ENCODE results near the gene DPYSL4.

The DPYSL4 gene

DNA sequence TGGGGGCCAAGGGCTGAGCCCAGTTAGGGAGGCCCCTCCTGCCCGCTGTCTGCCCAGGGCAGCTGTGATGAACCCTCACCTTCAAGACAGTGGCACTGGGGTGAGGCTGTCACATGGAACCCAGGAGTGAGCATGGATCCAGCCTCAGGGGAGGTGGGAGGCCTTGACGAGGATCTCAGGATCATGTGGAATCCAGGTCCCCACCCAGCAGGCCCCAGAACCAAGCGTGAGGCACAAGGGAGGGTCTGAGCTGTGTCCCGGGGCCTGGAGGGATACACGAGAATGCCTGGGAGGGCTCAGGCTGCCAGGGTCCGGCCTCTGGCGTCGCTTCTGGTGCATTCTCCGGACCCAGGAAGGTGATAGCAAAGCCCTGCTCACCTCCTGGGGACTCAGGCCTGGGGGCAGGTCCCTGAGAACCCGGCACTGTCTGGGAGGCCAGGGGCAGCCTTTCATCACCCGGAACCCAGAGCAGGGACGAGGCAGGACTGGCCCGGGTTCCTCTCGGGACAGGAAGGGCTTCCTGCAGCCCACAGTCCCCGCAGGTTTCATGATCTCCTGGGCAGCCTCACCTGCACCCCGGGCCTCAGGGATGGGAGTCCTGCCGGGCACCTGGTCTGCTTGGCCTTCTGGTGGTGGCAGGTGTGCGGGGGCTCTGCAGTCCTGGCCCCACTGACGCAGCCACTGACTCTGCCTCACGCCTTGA lies 17.5 kb downstream of the DPYSL4 start:
- FAIRE-seq = no peak
- TF ChIP-seq POU2F2 (IDR thresholded peaks at IDR 0.05; ENCODE audit: low read depth, low read length) = no peak
- no peak for TF ChIP-seq SPI1 (IDR thresholded peaks at IDR 0.05; ENCODE audit: low read depth, low read length)
- no peak for TF ChIP-seq TAF1 (IDR thresholded peaks at IDR 0.05; ENCODE audit: low read depth, low read length)
- no peak for TF ChIP-seq PAX5 (IDR thresholded peaks at IDR 0.05; ENCODE audit: insufficient read depth, low read length, severe bottlenecking)
- TF ChIP-seq POLR2AphosphoS5 (IDR thresholded peaks at IDR 0.05; ENCODE audit: low read depth, low read length) = no peak
- TF ChIP-seq POLR2A (IDR thresholded peaks at IDR 0.05; ENCODE audit: low read depth, low read length) = no peak
- DNase-seq (ENCODE audit: insufficient read length, low spot score) = no peak

DNA sequence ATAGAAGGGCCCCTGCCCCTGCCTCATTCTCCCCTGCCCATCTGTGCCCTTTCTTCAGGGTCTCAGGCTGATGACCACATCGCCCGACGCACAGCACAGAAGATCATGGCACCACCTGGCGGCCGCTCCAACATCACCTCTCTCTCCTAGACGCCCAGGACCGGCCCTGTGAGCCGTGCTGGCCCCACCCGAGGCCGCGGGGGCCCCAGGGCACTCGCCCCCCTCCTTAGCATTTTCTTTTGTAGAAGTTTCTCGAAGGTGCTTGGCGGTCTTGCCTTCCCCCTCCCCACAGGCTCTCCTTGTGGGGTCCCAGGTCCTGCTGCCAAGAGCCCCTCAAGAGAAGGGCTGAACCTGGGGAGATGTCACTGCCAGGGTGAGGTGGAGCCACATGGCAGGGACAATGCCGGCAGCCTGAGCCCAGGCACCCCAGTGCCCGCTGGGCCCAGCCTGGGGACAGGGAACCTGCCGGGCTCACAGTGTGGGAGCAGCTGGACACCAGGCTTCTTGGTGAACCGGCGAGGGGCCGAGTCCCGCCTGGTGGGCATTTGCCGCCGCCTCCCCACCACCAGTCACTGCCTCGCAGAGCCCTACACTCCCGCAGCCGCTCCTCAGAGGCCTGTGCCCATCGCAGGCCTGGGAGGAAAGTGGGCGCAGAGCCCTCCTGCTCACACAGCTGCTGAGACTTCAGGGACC lies 18.2 kb downstream of the DPYSL4 start:
- FAIRE-seq (no peak), DNase-seq (ENCODE audit: insufficient read length, low spot score) (no peak)
- TF ChIP-seq POU2F2 (IDR thresholded peaks at IDR 0.05; ENCODE audit: low read depth, low read length) (no peak), POLR2A (IDR thresholded peaks at IDR 0.05; ENCODE audit: low read depth, low read length) (no peak), TAF1 (IDR thresholded peaks at IDR 0.05; ENCODE audit: low read depth, low read length) (no peak), SPI1 (IDR thresholded peaks at IDR 0.05; ENCODE audit: low read depth, low read length) (no peak), PAX5 (IDR thresholded peaks at IDR 0.05; ENCODE audit: insufficient read depth, low read length, severe bottlenecking) (no peak), POLR2AphosphoS5 (IDR thresholded peaks at IDR 0.05; ENCODE audit: low read depth, low read length) (no peak)

DNA sequence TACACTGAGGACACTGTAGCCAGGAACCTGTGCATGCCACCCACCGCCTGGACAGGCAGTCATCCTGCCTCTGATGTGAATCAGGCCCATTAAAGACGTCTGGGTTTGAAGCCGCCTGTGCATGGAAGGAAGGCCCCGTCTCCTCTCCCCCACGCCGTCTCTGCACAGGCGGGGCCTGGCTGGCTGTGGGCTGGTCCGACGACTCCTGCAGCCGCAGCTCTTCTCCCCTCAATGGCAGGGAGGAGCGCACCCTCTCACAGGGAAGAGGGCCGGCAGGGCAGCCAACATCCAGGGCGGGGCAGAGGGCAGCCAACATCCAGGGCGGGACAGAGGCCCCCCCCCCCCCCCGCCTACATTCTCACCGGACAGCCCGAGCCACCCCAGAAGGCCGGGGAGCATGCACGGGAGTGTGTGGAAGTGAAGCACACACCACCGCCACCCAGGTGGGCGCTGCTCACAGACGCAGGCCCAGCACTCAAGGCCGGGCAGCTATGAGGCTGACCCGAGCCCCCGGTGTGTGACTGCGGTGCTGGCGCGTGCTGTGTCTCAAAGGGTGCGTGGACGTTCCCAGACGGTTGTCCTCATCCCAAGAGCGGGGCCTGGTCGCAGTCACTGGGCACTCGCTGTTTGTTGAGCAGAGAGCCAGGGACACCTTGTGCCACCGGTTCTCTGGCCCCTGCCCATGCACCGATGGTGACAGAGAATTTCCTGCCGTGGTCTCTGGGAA lies 19.1 kb downstream of the DPYSL4 start:
- no peak for DNase-seq (ENCODE audit: insufficient read length, low spot score)
- no peak for FAIRE-seq
- TF ChIP-seq POLR2AphosphoS5 (IDR thresholded peaks at IDR 0.05; ENCODE audit: low read depth, low read length) (no peak), PAX5 (IDR thresholded peaks at IDR 0.05; ENCODE audit: insufficient read depth, low read length, severe bottlenecking) (no peak), SPI1 (IDR thresholded peaks at IDR 0.05; ENCODE audit: low read depth, low read length) (no peak)

DNA sequence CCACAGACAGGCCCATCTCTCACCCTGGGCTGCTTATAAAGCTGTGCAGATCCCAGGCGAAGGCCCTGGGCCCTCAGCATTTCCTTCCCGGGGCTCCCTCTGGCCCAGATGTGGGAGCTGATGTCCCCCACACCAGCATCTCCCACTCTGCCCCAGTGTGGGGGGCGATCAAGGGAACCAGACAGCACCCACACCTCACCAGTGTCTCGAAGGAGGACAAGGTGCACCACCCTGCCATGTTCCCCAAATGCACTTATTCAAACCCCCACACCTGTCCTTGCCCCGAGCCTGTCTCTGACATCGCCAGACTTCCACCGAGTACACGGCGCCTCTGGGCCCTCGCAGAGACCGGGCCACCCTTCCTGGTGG lies 19.6 kb downstream of the DPYSL4 start:
- DNase-seq (ENCODE audit: insufficient read length, low spot score) = no peak
- no peak for FAIRE-seq
- TF ChIP-seq POU2F2 (IDR thresholded peaks at IDR 0.05; ENCODE audit: low read depth, low read length) = no peak
- TF ChIP-seq POLR2A (IDR thresholded peaks at IDR 0.05; ENCODE audit: low read depth, low read length) = no peak
- no peak for TF ChIP-seq POLR2AphosphoS5 (IDR thresholded peaks at IDR 0.05; ENCODE audit: low read depth, low read length)
- TF ChIP-seq TAF1 (IDR thresholded peaks at IDR 0.05; ENCODE audit: low read depth, low read length) = no peak
- TF ChIP-seq SPI1 (IDR thresholded peaks at IDR 0.05; ENCODE audit: low read depth, low read length) = no peak

DNA sequence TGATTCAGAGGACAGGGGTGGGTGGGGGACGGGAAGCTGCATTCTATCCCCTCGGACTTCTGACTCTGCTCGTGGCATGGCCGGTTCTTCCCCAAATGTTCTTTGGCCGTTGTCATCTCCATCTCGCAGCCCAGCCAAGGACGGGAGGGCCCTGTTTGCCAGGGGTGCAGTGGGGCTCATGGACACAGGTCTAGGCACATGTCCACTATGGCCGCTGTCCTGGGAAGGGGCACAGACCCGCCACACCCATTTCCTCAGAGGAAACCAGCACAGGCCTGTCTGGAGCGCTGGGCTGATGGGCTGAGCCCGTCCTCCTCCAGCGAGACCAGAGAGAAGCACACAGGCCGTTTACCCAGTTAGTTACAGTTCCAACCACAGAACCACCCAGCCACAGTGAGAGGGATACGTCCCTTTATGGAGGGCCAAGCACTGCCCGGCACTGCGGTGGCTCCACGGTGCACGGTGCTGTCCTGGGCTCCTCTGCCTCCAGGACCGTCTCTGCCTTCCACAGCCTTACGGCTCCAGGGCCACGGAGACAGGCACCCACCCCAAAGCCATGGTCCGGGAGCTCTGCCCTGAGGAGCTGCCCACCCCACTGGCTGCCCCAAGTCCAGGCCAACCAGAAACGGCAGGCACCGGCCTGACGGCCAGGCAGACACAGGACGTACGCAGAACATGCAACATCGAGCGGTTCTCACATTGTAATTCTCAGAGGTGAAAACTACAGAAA lies 20.2 kb downstream of the DPYSL4 start:
- FAIRE-seq (no peak), DNase-seq (ENCODE audit: insufficient read length, low spot score) (no peak)
- no peak for TF ChIP-seq SPI1 (IDR thresholded peaks at IDR 0.05; ENCODE audit: low read depth, low read length)
- TF ChIP-seq POLR2AphosphoS5 (IDR thresholded peaks at IDR 0.05; ENCODE audit: low read depth, low read length) = no peak
- no peak for TF ChIP-seq TAF1 (IDR thresholded peaks at IDR 0.05; ENCODE audit: low read depth, low read length)
- TF ChIP-seq PAX5 (IDR thresholded peaks at IDR 0.05; ENCODE audit: insufficient read depth, low read length, severe bottlenecking) = no peak
- TF ChIP-seq POLR2A (IDR thresholded peaks at IDR 0.05; ENCODE audit: low read depth, low read length) = no peak
- TF ChIP-seq POU2F2 (IDR thresholded peaks at IDR 0.05; ENCODE audit: low read depth, low read length) = no peak

DNA sequence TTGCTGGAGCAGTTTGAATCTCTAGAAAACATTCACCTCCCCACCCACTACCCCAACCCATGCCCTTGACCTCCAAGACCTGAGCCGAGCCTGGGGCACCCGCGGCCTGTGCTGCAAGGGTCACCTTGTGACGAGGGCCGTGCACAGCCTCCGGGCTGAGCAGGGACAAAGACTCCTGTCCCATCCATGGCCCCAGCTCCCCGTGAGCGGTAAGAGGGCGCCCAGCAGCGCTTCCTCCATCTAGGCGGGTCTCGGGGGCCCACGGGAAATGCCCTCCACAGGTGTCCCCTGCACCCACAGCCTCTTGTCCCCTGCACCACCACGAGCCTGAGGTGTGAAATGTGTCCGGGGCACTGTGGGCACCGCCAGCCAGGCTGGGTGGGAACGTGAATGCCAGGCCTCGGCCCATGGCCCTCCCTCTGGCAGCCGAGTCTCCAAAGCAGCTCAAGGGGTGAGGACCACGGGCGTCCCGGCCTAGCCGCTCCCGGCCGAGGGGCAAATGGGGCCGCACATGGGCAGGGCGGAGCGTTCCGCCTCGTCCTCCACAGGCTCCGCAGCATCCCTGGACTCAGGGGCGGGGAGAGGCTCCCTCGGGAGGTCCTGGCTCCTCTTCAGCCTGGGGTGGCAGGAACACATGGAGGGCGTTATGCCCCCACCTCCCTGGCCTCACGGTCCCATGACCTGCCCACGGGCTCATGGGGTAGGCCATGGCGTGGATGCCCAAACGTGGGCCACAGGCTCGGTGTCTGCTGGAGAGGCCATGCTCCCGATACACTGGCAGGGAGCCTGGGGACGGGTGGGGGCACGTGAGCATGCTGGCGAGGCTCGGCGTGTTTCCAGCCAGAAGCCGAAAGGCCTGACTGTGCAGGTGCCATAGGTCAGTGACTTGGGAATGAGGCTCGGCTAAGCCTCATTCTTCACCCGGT lies 21.1 kb downstream of the DPYSL4 start:
- TF ChIP-seq SPI1 (IDR thresholded peaks at IDR 0.05; ENCODE audit: low read depth, low read length) (no peak), POLR2A (IDR thresholded peaks at IDR 0.05; ENCODE audit: low read depth, low read length) (no peak), POLR2AphosphoS5 (IDR thresholded peaks at IDR 0.05; ENCODE audit: low read depth, low read length) (no peak), PAX5 (IDR thresholded peaks at IDR 0.05; ENCODE audit: insufficient read depth, low read length, severe bottlenecking) (no peak), TAF1 (IDR thresholded peaks at IDR 0.05; ENCODE audit: low read depth, low read length) (no peak), POU2F2 (IDR thresholded peaks at IDR 0.05; ENCODE audit: low read depth, low read length) (no peak)
- DNase-seq (ENCODE audit: insufficient read length, low spot score) = no peak
- FAIRE-seq = no peak

DNA sequence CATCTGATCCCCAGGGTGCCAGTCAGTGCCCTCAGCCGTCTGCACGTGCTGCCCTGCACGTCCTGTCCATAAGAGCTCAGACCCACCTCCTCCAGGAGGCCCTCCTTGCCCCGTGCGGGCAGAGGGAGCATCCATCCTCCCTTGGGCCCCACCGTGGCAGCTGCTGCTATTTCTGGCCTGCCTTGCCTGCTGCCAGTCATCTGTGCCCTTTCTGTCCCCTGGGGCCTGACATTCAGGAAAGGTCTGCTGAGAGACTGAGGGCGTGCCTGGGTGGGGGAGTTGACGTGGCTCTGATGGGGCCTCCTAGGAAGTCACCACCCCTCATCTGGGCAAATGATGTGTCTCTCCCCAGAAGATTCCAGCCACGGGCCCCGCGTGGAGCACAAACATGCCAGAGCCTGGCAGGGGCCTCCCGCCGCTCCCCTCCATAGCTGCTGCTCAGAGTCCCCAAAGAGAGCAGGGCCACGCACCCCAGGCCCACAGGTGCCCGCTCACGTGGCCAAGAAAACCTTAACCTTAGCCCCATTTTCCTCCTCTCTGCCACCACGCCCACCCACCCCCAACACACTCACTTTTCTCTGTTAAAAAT lies 21.8 kb downstream of the DPYSL4 start:
- DNase-seq (ENCODE audit: insufficient read length, low spot score) (no peak), FAIRE-seq (no peak)
- TF ChIP-seq TAF1 (IDR thresholded peaks at IDR 0.05; ENCODE audit: low read depth, low read length) (no peak), POLR2AphosphoS5 (IDR thresholded peaks at IDR 0.05; ENCODE audit: low read depth, low read length) (no peak), SPI1 (IDR thresholded peaks at IDR 0.05; ENCODE audit: low read depth, low read length) (no peak), POU2F2 (IDR thresholded peaks at IDR 0.05; ENCODE audit: low read depth, low read length) (no peak), PAX5 (IDR thresholded peaks at IDR 0.05; ENCODE audit: insufficient read depth, low read length, severe bottlenecking) (no peak), POLR2A (IDR thresholded peaks at IDR 0.05; ENCODE audit: low read depth, low read length) (no peak)

DNA sequence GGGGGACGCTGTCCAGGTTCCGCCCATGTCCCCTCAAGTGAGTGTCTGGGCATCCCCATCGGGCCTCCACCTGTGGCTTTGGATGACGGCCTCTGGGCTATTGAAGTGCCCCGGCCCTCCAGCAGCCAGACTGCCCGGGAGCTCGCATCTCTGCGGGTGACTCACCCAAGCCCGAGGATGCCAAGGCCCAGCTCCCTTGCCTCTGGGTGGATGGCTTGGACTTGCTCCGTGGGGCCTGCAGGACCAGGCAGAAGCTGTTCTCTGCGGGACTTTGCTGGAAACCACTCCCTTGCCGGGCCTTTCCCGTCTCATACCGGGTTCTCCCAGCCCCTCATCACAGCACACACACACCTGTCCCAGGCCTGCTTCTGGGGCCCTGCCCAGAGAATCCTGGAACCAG lies 22.4 kb downstream of the DPYSL4 start:
- FAIRE-seq (no peak), DNase-seq (ENCODE audit: insufficient read length, low spot score) (no peak)

More for the DNA sequence above, 22.4 kb downstream of the DPYSL4 start:
- no peak for TF ChIP-seq POLR2A (IDR thresholded peaks at IDR 0.05; ENCODE audit: low read depth, low read length)
- TF ChIP-seq PAX5 (IDR thresholded peaks at IDR 0.05; ENCODE audit: insufficient read depth, low read length, severe bottlenecking) = no peak
- TF ChIP-seq POLR2AphosphoS5 (IDR thresholded peaks at IDR 0.05; ENCODE audit: low read depth, low read length) = no peak
- TF ChIP-seq POU2F2 (IDR thresholded peaks at IDR 0.05; ENCODE audit: low read depth, low read length) = no peak
- no peak for TF ChIP-seq TAF1 (IDR thresholded peaks at IDR 0.05; ENCODE audit: low read depth, low read length)
- no peak for TF ChIP-seq SPI1 (IDR thresholded peaks at IDR 0.05; ENCODE audit: low read depth, low read length)

Measured in GM12891 (cell line).